ENCODE data around the gene EXOC3L4. TPM values are rescaled to one million over a fixed set of nuclear protein-coding genes. Genes with fewer than 3 reads are reported as not detected.

Gene EXOC3L4
- polyA plus RNA-seq, 1 donor (not counting 4 experiments of a cell fraction or from before 2014, with no cell fraction given): not detected

DNA sequence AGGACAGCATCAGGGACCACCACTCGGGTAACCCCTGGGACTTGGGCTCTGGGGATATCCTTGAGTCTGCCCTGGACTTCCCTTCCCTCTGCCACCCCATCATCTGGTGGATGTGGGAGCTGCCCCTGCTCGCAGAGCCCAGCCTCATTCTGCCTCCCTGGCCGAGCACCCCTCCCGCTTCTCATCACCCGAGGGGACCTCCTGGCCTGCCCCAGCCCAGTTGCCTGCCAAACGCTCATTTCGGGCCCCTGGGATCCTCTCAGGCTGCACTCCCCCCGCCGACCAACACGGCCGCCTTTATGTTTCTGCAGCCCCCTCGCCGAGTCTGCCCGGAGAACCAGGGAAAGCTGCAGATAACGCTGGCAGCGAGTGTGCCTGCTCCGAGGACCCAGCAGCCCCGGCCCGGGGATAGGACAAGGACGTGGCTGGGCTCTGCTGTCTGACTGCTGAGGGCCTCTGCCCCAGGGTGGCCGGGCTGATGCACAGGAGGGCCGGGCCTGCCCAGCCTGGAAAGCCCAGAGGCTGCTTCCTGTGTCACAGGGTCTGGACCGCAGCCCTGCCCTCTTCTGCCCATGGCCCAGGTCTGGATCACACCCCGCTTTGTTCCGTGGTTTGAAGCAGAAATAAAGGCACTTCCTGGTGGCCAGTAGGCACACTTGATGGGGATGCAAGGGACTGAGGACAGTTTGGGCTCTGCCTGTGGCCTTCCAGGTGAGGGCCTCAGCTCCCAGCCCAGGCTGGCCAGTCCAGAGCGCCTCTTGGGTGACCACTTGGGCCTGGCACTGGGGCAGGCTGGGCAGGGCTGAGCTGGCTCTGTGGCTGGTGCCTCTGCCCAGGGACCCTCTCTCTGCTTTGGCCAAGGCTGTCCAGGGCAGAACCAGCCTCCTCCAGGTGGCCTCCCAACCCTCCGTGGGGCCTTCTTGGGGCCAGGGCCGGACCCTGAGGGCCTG, 4.9 kb upstream of the EXOC3L4 start:
- no peak for DNase-seq (ENCODE audit: low read depth, low spot score)
- H2AFZ ChIP-seq (ENCODE audit: control insufficient read depth, low read length): no peak overlapping the region
- dilution Hi-C loops (cut with MboI; ENCODE audit: extremely low pct_ligation_motif_present, low sequenced_read_pairs): no loop called here
- H4K20me1 ChIP-seq (ENCODE audit: control insufficient read depth, extremely low read depth, insufficient read depth, low read length): no peaks in the 10 kb centered on the region
- H3K27ac ChIP-seq (ENCODE audit: control insufficient read depth, insufficient read depth, low read length): no peak overlapping the region
- no peaks in the 10 kb centered on the region for H3K9me3 ChIP-seq (ENCODE audit: control insufficient read depth, low read depth, low read length)
- no peaks in the 10 kb centered on the region for H3K9me1 ChIP-seq (ENCODE audit: control insufficient read depth, extremely low read depth, insufficient read depth, low read length)
- no peak for FAIRE-seq
- no peak overlapping the region for H3K9ac ChIP-seq (ENCODE audit: control insufficient read depth, extremely low read depth, insufficient read depth, low read length)
- H3K4me3 ChIP-seq (ENCODE audit: control insufficient read depth in 2 of 3, extremely low read depth in 1 of 3, insufficient read depth in 2 of 3, low read depth in 1 of 3, low read length in 3 of 3): no peak overlapping the region
- H3K4me2 ChIP-seq (ENCODE audit: control insufficient read depth, extremely low read depth, insufficient read depth, low read depth, low read length): no peak overlapping the region
- TF ChIP-seq, protein P1, sequence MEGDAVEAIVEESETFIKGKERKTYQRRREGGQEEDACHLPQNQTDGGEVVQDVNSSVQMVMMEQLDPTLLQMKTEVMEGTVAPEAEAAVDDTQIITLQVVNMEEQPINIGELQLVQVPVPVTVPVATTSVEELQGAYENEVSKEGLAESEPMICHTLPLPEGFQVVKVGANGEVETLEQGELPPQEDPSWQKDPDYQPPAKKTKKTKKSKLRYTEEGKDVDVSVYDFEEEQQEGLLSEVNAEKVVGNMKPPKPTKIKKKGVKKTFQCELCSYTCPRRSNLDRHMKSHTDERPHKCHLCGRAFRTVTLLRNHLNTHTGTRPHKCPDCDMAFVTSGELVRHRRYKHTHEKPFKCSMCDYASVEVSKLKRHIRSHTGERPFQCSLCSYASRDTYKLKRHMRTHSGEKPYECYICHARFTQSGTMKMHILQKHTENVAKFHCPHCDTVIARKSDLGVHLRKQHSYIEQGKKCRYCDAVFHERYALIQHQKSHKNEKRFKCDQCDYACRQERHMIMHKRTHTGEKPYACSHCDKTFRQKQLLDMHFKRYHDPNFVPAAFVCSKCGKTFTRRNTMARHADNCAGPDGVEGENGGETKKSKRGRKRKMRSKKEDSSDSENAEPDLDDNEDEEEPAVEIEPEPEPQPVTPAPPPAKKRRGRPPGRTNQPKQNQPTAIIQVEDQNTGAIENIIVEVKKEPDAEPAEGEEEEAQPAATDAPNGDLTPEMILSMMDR (optimal IDR thresholded peaks at IDR 0.05 in 1 of 3, IDR thresholded peaks at IDR 0.05 in 1 of 3, conservative IDR thresholded peaks at IDR 0.05 in 1 of 3; ENCODE audit: extremely low read depth in 1 of 3, insufficient read depth in 2 of 3, low read length in 3 of 3): no peak
- no peak for TF ChIP-seq EZH2 (IDR thresholded peaks at IDR 0.05; ENCODE audit: low read length)
- no peaks in the 10 kb centered on the region for H3K36me3 ChIP-seq (ENCODE audit: control insufficient read depth in 2 of 2, extremely low read depth in 1 of 2, insufficient read depth in 2 of 2, low read length in 2 of 2)
- H3K79me2 ChIP-seq (ENCODE audit: control insufficient read depth, insufficient read depth, low read length): no peaks in the 10 kb centered on the region
- no peaks in the 10 kb centered on the region for H3K4me1 ChIP-seq (ENCODE audit: control insufficient read depth, extremely low read depth, insufficient read depth, low read length)
- peaks cover 25% of the 10 kb centered on the region for H3K27me3 ChIP-seq (ENCODE audit: control insufficient read depth, extremely low read depth, insufficient read depth, low read length)

DNA sequence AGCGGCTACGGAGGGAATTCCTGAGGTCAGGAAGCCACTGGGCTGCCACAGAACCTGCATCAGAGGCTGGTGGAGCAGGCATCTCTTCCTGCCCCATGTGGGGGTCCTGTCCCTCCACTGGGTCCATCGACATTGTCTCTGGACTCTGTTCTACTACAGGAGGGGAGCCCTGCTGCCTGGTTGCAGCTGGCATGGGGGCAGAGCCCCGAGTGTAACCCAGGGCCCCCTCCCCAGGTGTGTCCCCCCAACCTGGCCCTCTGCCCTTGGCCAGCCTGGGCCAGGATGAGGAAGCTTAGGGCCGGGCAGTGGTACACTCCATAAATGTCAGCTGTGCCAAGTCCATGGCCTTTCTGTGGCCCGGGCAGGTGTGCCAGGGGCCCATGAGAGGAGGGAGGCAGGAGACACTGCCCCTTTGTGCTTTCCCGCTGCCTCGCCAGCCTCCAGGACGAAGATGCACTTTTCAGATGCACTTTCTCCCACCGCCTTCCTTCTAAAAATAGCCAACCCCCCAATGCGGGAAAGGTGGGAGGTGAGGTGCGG, 4.0 kb upstream of the EXOC3L4 start:
- H3K9me3 ChIP-seq (ENCODE audit: control insufficient read depth, low read depth, low read length): no peaks in the 10 kb centered on the region
- H4K20me1 ChIP-seq (ENCODE audit: control insufficient read depth, extremely low read depth, insufficient read depth, low read length): no peaks in the 10 kb centered on the region
- DNase-seq (ENCODE audit: low read depth, low spot score) (no peak), FAIRE-seq (no peak)
- TF ChIP-seq, protein P1 (optimal IDR thresholded peaks at IDR 0.05 in 1 of 3, IDR thresholded peaks at IDR 0.05 in 1 of 3, conservative IDR thresholded peaks at IDR 0.05 in 1 of 3; ENCODE audit: extremely low read depth in 1 of 3, insufficient read depth in 2 of 3, low read length in 3 of 3): no peak
- TF ChIP-seq EZH2 (IDR thresholded peaks at IDR 0.05; ENCODE audit: low read length): no peak
- H3K9me1 ChIP-seq (ENCODE audit: control insufficient read depth, extremely low read depth, insufficient read depth, low read length): no peaks in the 10 kb centered on the region
- no peak overlapping the region for H3K4me2 ChIP-seq (ENCODE audit: control insufficient read depth, extremely low read depth, insufficient read depth, low read depth, low read length)
- no peak overlapping the region for H3K4me3 ChIP-seq (ENCODE audit: control insufficient read depth in 2 of 3, extremely low read depth in 1 of 3, insufficient read depth in 2 of 3, low read depth in 1 of 3, low read length in 3 of 3)
- H3K4me1 ChIP-seq (ENCODE audit: control insufficient read depth, extremely low read depth, insufficient read depth, low read length): no peaks in the 10 kb centered on the region
- H3K9ac ChIP-seq (ENCODE audit: control insufficient read depth, extremely low read depth, insufficient read depth, low read length): no peak overlapping the region
- H3K79me2 ChIP-seq (ENCODE audit: control insufficient read depth, insufficient read depth, low read length): no peaks in the 10 kb centered on the region
- no peak overlapping the region for H2AFZ ChIP-seq (ENCODE audit: control insufficient read depth, low read length)
- no peaks in the 10 kb centered on the region for H3K36me3 ChIP-seq (ENCODE audit: control insufficient read depth in 2 of 2, extremely low read depth in 1 of 2, insufficient read depth in 2 of 2, low read length in 2 of 2)
- H3K27me3 ChIP-seq (ENCODE audit: control insufficient read depth, extremely low read depth, insufficient read depth, low read length): peaks cover 16% of the 10 kb centered on the region
- dilution Hi-C loops (cut with MboI; ENCODE audit: extremely low pct_ligation_motif_present, low sequenced_read_pairs): no loop called here
- H3K27ac ChIP-seq (ENCODE audit: control insufficient read depth, insufficient read depth, low read length): no peak overlapping the region
